ENCODE measurements around the gene C3orf18. TPM values are rescaled to one million over a fixed set of nuclear protein-coding genes. Genes with fewer than 3 reads are reported as not detected.

Gene C3orf18
- total and polyA plus RNA-seq, 9 of the 15 experiments (the other 6 are each of a cell fraction or from before 2014, with no cell fraction given) = 0.01 to 2.3 (median 0.94) TPM

GRCh38 chr3:50525987-50526386, 41.6 kb downstream of the C3orf18 start (continued):
- TF ChIP-seq FOXA3 (CRISPR knock-in tag; conservative IDR thresholded peaks at IDR 0.05 in 1 of 2, IDR thresholded peaks at IDR 0.05 in 1 of 2) (0 out of 4 replicates have a peak, but pooled peaks of 1 of the 2 experiments have one; percentile 36), NR3C1 (CRISPR knock-in tag; IDR thresholded peaks at IDR 0.05) (peak; percentile 83), ZNF766 (CRISPR knock-in tag; conservative IDR thresholded peaks at IDR 0.05) (peak; percentile 83), THAP7 (CRISPR knock-in tag; IDR thresholded peaks at IDR 0.05) (no peak), ZBTB7A (IDR thresholded peaks at IDR 0.05; ENCODE audit: borderline replicate concordance, control insufficient read depth, low read depth, low read length) (peak; percentile 45; the same call in 1 of the 2 replicates), CREB3 (tag; conservative IDR thresholded peaks at IDR 0.05; ENCODE audit: low read depth) (peak; percentile 58; the same call in 1 of the 2 replicates), SOX6 (IDR thresholded peaks at IDR 0.05) (no peak), CCAR2 (IDR thresholded peaks at IDR 0.05; ENCODE audit: low read depth, low read length) (no peak), ZNF277 (CRISPR knock-in tag; IDR thresholded peaks at IDR 0.05; ENCODE audit: borderline replicate concordance) (no peak), POLR2B (IDR thresholded peaks at IDR 0.05; ENCODE audit: low read depth, partially characterized antibody) (no peak), CHCHD3 (CRISPR knock-in tag; IDR thresholded peaks at IDR 0.05) (no peak), IRF1 (CRISPR knock-in tag; IDR thresholded peaks at IDR 0.05; ENCODE audit: borderline replicate concordance) (no peak), EHMT2 (IDR thresholded peaks at IDR 0.05) (peak; percentile 99), AFF1 (IDR thresholded peaks at IDR 0.05; ENCODE audit: low read depth in 1 of 2, partially characterized antibody in 2 of 2) (peak in 1 of 2 experiments; percentile 90), MAZ (CRISPR knock-in tag; conservative IDR thresholded peaks at IDR 0.05 in 1 of 2, IDR thresholded peaks at IDR 0.05 in 1 of 2) (peak; percentile 45 to 89; a peak in 3 of 4 replicates), RBM15 (IDR thresholded peaks at IDR 0.05; ENCODE audit: insufficient read depth, low read length) (no peak), RCOR1 (IDR thresholded peaks at IDR 0.05; ENCODE audit: borderline replicate concordance in 1 of 2, low read depth in 2 of 2, low read length in 2 of 2) (peak in 1 of 2 experiments; percentile 68; a peak in 1 of 4 replicates), KDM1A (IDR thresholded peaks at IDR 0.05) (no peak)
